Panc1 (cell line): ENCODE data around the gene GYPC. TPM values are rescaled to one million over a fixed set of nuclear protein-coding genes. Genes with fewer than 3 reads are reported as not detected.

Experiments
- ATAC-seq: fragments of 200-7000 bp; cut with Tn5 transposase; 2 replicates; pipeline ENCODE4 v1.9.1; 2020; ENCODE audit warnings: mild to moderate bottlenecking, moderate library complexity
- BruUV-seq: library from RNA; stranded (reverse); fragments of 400-500 nt; replicated peaks from 2 replicates; lab custom pipeline; 2021; lab: Mats Ljungman, UMichigan
- CTCF ChIA-PET: fragments of 300-600 bp; sonication (Branson Sonifier 250); formaldehyde crosslinking; loops from one replicate; lab custom pipeline; 2022; ENCODE audit warnings: antibody characterized with exemption; lab: Charles Lee
- POLR2A ChIA-PET: fragments of 300-600 bp; sonication (Branson Sonifier 250); formaldehyde crosslinking; loops from one replicate; lab custom pipeline; 2022; ENCODE audit warnings: antibody characterized with exemption; lab: Charles Lee
- DNase-seq: peaks from one replicate; pipeline ENCODE4 v3.0.0-alpha.2; 2010; ENCODE audit warnings: low read depth, low spot score
- H3K27ac ChIP-seq: 2 replicates; pipeline ENCODE4 v1.5.1; 2011; ENCODE audit warnings: mild to moderate bottlenecking, low read length, inconsistent platforms
- H3K27me3 ChIP-seq: fragments of 200-500 bp; sonication (Bioruptor generic); 2 replicates; pipeline ENCODE4 v1.6.0; 2014; ENCODE audit warnings: low read length, inconsistent platforms; ENCODE audit not compliant: control insufficient read depth, insufficient read depth
- H3K36me3 ChIP-seq: fragments of 200-500 bp; sonication (Bioruptor generic); 2 replicates; pipeline ENCODE4 v1.5.1; 2014; ENCODE audit warnings: inconsistent platforms, mild to moderate bottlenecking, low read length, moderate library complexity; ENCODE audit not compliant: control insufficient read depth, insufficient read depth
- H3K4me1 ChIP-seq: 2 replicates; pipeline ENCODE4 v1.5.1; 2011; ENCODE audit warnings: inconsistent platforms, mild to moderate bottlenecking, low read length, moderate library complexity; ENCODE audit not compliant: control insufficient read depth, insufficient read depth
- H3K4me3 ChIP-seq, 2 experiments: 2 replicates each; pipeline ENCODE4 v1.5.1; 2011 to 2012; ENCODE audit warnings: low read depth in 2 of 2, low read length in 2 of 2, mild to moderate bottlenecking in 2 of 2, inconsistent platforms in 1 of 2, moderate library complexity in 1 of 2
- H3K9me3 ChIP-seq: fragments of 200-500 bp; sonication (Bioruptor generic); 2 replicates; pipeline ENCODE4 v1.5.1; 2014; ENCODE audit warnings: low read depth, mild to moderate bottlenecking, inconsistent platforms, low read length, moderate library complexity; ENCODE audit not compliant: control insufficient read depth, insufficient read depth
- POLR2AphosphoS5 ChIP-seq: IDR thresholded peaks from 2 replicates; pipeline ENCODE4 v1.6.1; 2012; ENCODE audit warnings: mild to moderate bottlenecking, low read depth, low read length, moderate library complexity
- SIN3A ChIP-seq: IDR thresholded peaks from 2 replicates; pipeline ENCODE4 v1.6.1; 2012; ENCODE audit warnings: low read depth, mild to moderate bottlenecking, low read length, moderate library complexity, borderline replicate concordance; ENCODE audit not compliant: insufficient read depth
- TCF7L2 ChIP-seq: IDR thresholded peaks from 2 replicates; pipeline ENCODE4 v1.6.1; 2011; ENCODE audit warnings: mild to moderate bottlenecking, low read depth, low read length, inconsistent platforms
- in situ Hi-C: cut with HindIII; loops from 2 replicates; pipeline ENCODE4 v1.10.0; 2016; ENCODE audit warnings: low sequenced_read_pairs, low pct_unique_long_range_greater_than_20kb
- intact Hi-C: fragments of 100-400 bp; cut with micrococcal nuclease; formaldehyde crosslinking; loops from one replicate; pipeline ENCODE4 v1.10.0; 2022; ENCODE audit not compliant: unreplicated experiment
- total RNA-seq: library from RNA; stranded (reverse); gene quantifications from one replicate; pipeline ENCODE4 v1.2.1, GENCODE V29; 2021; ENCODE audit not compliant: unreplicated experiment
- TF ChIP-seq, protein P1 (sequence below), 2 experiments: IDR thresholded peaks; 2 replicates each; pipeline ENCODE4 v1.6.1; 2011 to 2012; ENCODE audit warnings: low read depth in 2 of 2, control low read depth in 1 of 2, low read length in 1 of 2, mild to moderate bottlenecking in 1 of 2, moderate library complexity in 1 of 2; ENCODE audit not compliant: insufficient read depth in 1 of 2
- TF ChIP-seq, protein P2 (sequence below): fragments of 450-650 bp; IDR thresholded peaks from 2 replicates; pipeline ENCODE4 v1.5.1; 2017; ENCODE audit warnings: mild to moderate bottlenecking

The GYPC gene
- total RNA-seq, 1 experiment from 2014 or later, result 0.57 TPM

DNA sequence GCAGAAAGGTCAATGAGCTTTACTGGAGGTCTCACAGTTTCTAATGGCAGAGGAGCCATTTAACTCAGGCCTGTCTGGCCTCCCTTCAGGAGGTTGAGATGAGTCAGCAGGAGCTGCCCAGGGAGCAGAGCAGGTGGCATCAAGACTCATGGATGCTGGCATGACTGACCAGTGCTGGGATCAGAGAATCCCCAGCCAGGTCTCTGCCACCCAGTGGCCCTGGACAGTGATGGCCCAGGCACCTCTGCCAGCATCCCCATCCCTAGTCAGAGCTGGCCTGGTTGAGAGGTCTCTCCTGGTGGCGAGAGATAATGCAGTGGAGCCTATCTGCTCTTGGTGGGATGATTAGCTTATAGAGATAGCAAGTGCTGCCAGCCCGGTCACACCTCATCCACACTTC is 43.1 kb downstream of the GYPC start:
- in situ Hi-C loops, result no loop called here
- ATAC-seq (no peak), DNase-seq (no peak)
- no peaks in the 10 kb centered on the region for H3K4me1 ChIP-seq
- intact Hi-C loops, result no loop called here
- no TSS peak for BruUV-seq
- POLR2A ChIA-PET, result no interaction called here
- H3K4me3 ChIP-seq, result no peak overlapping the region
- CTCF ChIA-PET, result no interaction called here
- H3K9me3 ChIP-seq, result no peaks in the 10 kb centered on the region
- H3K27ac ChIP-seq, result no peak overlapping the region
- no peaks in the 10 kb centered on the region for H3K36me3 ChIP-seq
- H3K27me3 ChIP-seq, result no peaks in the 10 kb centered on the region
- no peak for TF ChIP-seq SIN3A
- TF ChIP-seq, protein P1, sequence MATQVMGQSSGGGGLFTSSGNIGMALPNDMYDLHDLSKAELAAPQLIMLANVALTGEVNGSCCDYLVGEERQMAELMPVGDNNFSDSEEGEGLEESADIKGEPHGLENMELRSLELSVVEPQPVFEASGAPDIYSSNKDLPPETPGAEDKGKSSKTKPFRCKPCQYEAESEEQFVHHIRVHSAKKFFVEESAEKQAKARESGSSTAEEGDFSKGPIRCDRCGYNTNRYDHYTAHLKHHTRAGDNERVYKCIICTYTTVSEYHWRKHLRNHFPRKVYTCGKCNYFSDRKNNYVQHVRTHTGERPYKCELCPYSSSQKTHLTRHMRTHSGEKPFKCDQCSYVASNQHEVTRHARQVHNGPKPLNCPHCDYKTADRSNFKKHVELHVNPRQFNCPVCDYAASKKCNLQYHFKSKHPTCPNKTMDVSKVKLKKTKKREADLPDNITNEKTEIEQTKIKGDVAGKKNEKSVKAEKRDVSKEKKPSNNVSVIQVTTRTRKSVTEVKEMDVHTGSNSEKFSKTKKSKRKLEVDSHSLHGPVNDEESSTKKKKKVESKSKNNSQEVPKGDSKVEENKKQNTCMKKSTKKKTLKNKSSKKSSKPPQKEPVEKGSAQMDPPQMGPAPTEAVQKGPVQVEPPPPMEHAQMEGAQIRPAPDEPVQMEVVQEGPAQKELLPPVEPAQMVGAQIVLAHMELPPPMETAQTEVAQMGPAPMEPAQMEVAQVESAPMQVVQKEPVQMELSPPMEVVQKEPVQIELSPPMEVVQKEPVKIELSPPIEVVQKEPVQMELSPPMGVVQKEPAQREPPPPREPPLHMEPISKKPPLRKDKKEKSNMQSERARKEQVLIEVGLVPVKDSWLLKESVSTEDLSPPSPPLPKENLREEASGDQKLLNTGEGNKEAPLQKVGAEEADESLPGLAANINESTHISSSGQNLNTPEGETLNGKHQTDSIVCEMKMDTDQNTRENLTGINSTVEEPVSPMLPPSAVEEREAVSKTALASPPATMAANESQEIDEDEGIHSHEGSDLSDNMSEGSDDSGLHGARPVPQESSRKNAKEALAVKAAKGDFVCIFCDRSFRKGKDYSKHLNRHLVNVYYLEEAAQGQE (IDR thresholded peaks at IDR 0.05; ENCODE audit: insufficient read depth in 1 of 2, low read depth in 2 of 2, low read length in 1 of 2), result no peak

DNA sequence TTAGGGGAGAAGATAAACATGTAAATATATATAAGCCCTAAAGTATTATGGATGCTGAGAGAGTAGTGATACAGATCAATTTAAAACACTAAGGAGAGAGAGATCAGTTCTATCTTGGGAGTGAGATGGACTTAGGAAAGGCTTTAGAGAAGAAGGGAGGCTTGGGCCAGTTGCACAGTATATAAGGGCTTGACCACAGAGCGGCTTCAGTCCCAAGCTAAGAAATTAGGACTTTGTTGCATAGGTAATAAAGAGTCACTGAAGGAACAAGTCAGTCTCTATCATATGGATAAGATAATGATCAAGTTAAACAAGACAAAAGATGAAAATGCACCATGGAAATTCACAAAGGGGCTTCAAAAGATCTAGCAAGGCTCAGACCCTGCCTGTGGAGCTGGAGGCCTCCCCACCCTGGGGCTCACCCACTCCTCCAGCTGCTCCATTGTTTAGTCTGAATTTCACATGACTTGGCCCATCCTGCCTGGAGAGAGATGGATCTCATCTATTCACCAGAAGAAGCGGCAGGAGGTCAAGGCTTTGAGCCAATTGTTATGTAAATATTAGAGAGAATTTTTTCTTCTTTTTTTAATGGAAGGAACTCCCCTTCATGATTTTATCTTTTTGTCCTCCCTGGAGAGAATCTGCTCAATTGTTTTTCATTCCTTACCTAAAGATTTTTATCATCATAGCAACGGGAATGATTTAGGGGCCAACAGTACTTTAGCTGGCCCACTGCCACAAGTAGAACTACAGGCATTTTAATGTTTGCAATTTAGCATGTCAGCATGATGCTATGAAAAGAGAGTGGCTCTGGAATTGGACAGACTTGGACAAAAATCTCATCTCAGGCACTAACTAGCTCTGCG is 44.0 kb downstream of the GYPC start:
- H3K36me3 ChIP-seq, result no peaks in the 10 kb centered on the region
- BruUV-seq, result no TSS peak
- ATAC-seq (no peak), DNase-seq (no peak)
- ChIA-PET CTCF (no interaction called here), POLR2A (no interaction called here)
- TF ChIP-seq, protein P1 (IDR thresholded peaks at IDR 0.05; ENCODE audit: insufficient read depth in 1 of 2, low read depth in 2 of 2, low read length in 1 of 2), result no peak
- TF ChIP-seq TCF7L2, result no peak
- TF ChIP-seq, protein P2, sequence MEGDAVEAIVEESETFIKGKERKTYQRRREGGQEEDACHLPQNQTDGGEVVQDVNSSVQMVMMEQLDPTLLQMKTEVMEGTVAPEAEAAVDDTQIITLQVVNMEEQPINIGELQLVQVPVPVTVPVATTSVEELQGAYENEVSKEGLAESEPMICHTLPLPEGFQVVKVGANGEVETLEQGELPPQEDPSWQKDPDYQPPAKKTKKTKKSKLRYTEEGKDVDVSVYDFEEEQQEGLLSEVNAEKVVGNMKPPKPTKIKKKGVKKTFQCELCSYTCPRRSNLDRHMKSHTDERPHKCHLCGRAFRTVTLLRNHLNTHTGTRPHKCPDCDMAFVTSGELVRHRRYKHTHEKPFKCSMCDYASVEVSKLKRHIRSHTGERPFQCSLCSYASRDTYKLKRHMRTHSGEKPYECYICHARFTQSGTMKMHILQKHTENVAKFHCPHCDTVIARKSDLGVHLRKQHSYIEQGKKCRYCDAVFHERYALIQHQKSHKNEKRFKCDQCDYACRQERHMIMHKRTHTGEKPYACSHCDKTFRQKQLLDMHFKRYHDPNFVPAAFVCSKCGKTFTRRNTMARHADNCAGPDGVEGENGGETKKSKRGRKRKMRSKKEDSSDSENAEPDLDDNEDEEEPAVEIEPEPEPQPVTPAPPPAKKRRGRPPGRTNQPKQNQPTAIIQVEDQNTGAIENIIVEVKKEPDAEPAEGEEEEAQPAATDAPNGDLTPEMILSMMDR, result no peak
- no peak for TF ChIP-seq SIN3A
- TF ChIP-seq POLR2AphosphoS5, result no peak
- H3K27me3 ChIP-seq, result no peaks in the 10 kb centered on the region
- no peaks in the 10 kb centered on the region for H3K4me1 ChIP-seq
- no peak overlapping the region for H3K4me3 ChIP-seq
- in situ Hi-C loops, result no loop called here
- H3K9me3 ChIP-seq, result no peaks in the 10 kb centered on the region
- intact Hi-C loops, result no loop called here
- no peak overlapping the region for H3K27ac ChIP-seq
